Stomach (tissue), 9 donors: ENCODE measurements around the gene ATP5IF1. TPM values are rescaled to one million over a fixed set of nuclear protein-coding genes. Genes with fewer than 3 reads are reported as not detected.

ENCODE experiments used
- DNase-seq, 2 donors: peaks; one replicate each; pipeline versions ENCODE4 v3.0.0 to v3.0.0-alpha.2; 2013 to 2019
- H3K27ac ChIP-seq, 5 donors: fragments of 200-600 bp in 4 of 5; sonication (generic) in 4 of 5; one replicate each; pipeline ENCODE4 v1.5.1; 2013 to 2019; ENCODE audit warnings: mild to moderate bottlenecking in 1 of 5, moderate library complexity in 1 of 5
- H3K27me3 ChIP-seq, 3 donors: fragments of 200-600 bp; sonication (generic); one replicate each; pipeline ENCODE4 v1.5.1; 2017 to 2019; ENCODE audit warnings: mixed run types in 1 of 3
- H3K36me3 ChIP-seq, 4 donors: fragments of 200-600 bp; sonication (generic); 1 replicate in 3 of 4; 2 replicates in 1 of 4; pipeline ENCODE4 v1.5.1; 2016 to 2019
- H3K4me1 ChIP-seq, 4 donors: fragments of 200-600 bp; sonication (generic); one replicate each; pipeline ENCODE4 v1.5.1; 2016 to 2019
- H3K4me3 ChIP-seq, 4 donors: fragments of 200-600 bp; sonication (generic) in 3 of 4; one replicate each; pipeline ENCODE4 v1.5.1; 2016 to 2019; ENCODE audit warnings: mild to moderate bottlenecking in 1 of 4
- H3K9me3 ChIP-seq, 4 donors: fragments of 200-600 bp; sonication (generic); one replicate each; pipeline ENCODE4 v1.5.1; 2016 to 2019
- EP300 ChIP-seq: sonication (generic); formaldehyde crosslinking; IDR thresholded peaks from one replicate; pipeline ENCODE4 v1.6.1; 2017; ENCODE audit warnings: antibody characterized with exemption
- POLR2A ChIP-seq, 4 donors: fragments of 450-650 bp; IDR thresholded peaks; one replicate each; pipeline ENCODE4 v1.6.1; 2016; ENCODE audit warnings: antibody characterized with exemption in 4 of 4, control low read depth in 2 of 4, mild to moderate bottlenecking in 1 of 4, moderate library complexity in 1 of 4
- POLR2AphosphoS5 ChIP-seq, 3 donors: sonication (generic); formaldehyde crosslinking; IDR thresholded peaks; one replicate each; pipeline ENCODE4 v1.6.1; 2016; ENCODE audit warnings: antibody characterized with exemption in 3 of 3
- WGBS, 5 donors: extraction: QIAGEN DNeasy Blood & Tissue Kit in 3 of 5; methylation state at CpG; one replicate each; pipeline versions ENCODE4 v1.1.5 to v1.1.7; 2013 to 2018; 5-methylcytosine and 5-hydroxymethylcytosine counted together
- intact Hi-C: fragments of 100-400 bp; cut with DNase I; formaldehyde crosslinking; loops from one replicate; pipeline ENCODE4 v1.15.1; 2023; ENCODE audit warnings: low total_unique reads
- polyA plus RNA-seq, 3 donors: library from polyadenylated mRNA; stranded (reverse); fragments of 200-250 nt; gene quantifications; one replicate each; pipeline ENCODE4 v1.2.3, GENCODE V29; 2013
- total RNA-seq, 5 donors: library from RNA; depleted of rRNA; stranded (reverse); fragments of >200 nt; gene quantifications; one replicate each; pipeline versions ENCODE4 v1.1.0 to v1.2.3, GENCODE V29; 2014 to 2016
- TF ChIP-seq, protein P1 (sequence below), 7 experiments: fragments of 450-650 bp in 4 of 7; fragments of 200-600 bp in 3 of 7; sonication (generic) in 3 of 7; IDR thresholded peaks; one replicate each; pipeline ENCODE4 v1.5.1; 2016 to 2019; ENCODE audit warnings: antibody characterized with exemption in 7 of 7, control low read depth in 2 of 7, mild to moderate bottlenecking in 1 of 7
- donor health status: healthy with polysubstance abuse.
- donor health status: Bipolar disorder and iron deficiency.
- donor health status: healthy.

The ATP5IF1 gene
- total and polyA plus RNA-seq, 8 donors, result 146 to 559 (median 530) TPM

DNA sequence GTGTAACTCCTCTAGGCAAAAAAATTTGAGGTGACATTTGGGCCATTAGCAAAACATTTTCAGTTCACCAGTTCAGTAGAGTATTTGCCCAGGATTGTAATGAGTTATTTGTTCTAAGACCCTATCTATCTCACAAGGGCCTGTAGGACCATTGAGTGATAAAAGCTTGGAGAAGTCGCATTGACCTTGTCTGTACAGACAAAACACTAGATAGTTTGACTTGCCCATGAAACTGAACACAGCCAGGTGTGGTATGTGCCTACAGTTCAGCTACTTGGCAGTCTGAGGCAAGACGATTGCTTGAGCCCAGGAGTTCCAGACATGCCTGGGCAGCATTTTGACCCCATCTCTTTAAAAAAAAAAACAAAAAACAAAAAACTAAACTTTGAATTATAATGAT, 3.1 kb downstream of the ATP5IF1 start:
- TF ChIP-seq POLR2A (IDR thresholded peaks at IDR 0.05), result no peak
- TF ChIP-seq, protein P1, sequence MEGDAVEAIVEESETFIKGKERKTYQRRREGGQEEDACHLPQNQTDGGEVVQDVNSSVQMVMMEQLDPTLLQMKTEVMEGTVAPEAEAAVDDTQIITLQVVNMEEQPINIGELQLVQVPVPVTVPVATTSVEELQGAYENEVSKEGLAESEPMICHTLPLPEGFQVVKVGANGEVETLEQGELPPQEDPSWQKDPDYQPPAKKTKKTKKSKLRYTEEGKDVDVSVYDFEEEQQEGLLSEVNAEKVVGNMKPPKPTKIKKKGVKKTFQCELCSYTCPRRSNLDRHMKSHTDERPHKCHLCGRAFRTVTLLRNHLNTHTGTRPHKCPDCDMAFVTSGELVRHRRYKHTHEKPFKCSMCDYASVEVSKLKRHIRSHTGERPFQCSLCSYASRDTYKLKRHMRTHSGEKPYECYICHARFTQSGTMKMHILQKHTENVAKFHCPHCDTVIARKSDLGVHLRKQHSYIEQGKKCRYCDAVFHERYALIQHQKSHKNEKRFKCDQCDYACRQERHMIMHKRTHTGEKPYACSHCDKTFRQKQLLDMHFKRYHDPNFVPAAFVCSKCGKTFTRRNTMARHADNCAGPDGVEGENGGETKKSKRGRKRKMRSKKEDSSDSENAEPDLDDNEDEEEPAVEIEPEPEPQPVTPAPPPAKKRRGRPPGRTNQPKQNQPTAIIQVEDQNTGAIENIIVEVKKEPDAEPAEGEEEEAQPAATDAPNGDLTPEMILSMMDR (IDR thresholded peaks at IDR 0.05), result no peak
- TF ChIP-seq POLR2AphosphoS5 (IDR thresholded peaks at IDR 0.05), result no peak
- no peak for TF ChIP-seq EP300

DNA sequence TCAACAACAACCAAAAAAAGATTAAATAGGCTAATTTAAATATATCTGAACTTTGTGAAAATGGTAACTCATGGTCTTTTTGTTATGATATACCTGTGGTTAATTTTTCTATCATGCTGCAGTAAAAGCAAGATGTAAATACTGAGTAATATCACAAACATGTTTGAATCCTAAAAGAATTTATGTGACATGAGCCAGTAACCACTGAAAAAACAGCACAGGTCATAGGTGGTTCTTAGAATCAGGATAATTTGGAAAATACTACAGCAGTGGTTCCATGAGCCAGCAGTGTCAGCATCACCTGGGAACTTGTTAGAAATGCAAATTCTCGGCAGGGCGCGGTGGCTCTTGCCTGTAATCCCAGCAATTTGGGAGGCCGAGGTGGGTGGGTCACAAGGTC, 4.1 kb downstream of the ATP5IF1 start:
- TF ChIP-seq EP300 (no peak), POLR2AphosphoS5 (IDR thresholded peaks at IDR 0.05) (no peak), POLR2A (IDR thresholded peaks at IDR 0.05) (no peak)
- TF ChIP-seq, protein P1 (IDR thresholded peaks at IDR 0.05), result no peak
- H3K4me1 ChIP-seq, result peaks cover 25 to 60% (median 48%) of the 10 kb centered on the region in 4 donors
- no peak for DNase-seq
- intact Hi-C loops, result no loop called here
- no peak overlapping the region for H3K4me3 ChIP-seq
- H3K9me3 ChIP-seq, result no peaks in the 10 kb centered on the region
- H3K36me3 ChIP-seq, result peaks cover 0 to 14% (median 10%) of the 10 kb centered on the region in 4 donors
- WGBS, 5 donors, result 88 to 96% (median 93%) methylated on average over 4 of the region's 4 CpGs
- H3K27ac ChIP-seq, result no peak overlapping the region
- H3K27me3 ChIP-seq, result no peaks in the 10 kb centered on the region

More for the DNA sequence above, 3.1 kb downstream of the ATP5IF1 start:
- Histone ChIP-seq H3K27me3 (no peaks in the 10 kb centered on the region), H3K9me3 (no peaks in the 10 kb centered on the region), H3K27ac (no peak overlapping the region), H3K36me3 (peaks cover 0 to 14% (median 10%) of the 10 kb centered on the region in 4 donors), H3K4me1 (peaks cover 16 to 54% (median 40%) of the 10 kb centered on the region in 4 donors), H3K4me3 (no peak overlapping the region)
- no peak for DNase-seq
- WGBS, 5 donors, result 37 to 62% (median 50%) methylated on average over 2 of the region's 2 CpGs
- intact Hi-C loops, result no loop called here

DNA sequence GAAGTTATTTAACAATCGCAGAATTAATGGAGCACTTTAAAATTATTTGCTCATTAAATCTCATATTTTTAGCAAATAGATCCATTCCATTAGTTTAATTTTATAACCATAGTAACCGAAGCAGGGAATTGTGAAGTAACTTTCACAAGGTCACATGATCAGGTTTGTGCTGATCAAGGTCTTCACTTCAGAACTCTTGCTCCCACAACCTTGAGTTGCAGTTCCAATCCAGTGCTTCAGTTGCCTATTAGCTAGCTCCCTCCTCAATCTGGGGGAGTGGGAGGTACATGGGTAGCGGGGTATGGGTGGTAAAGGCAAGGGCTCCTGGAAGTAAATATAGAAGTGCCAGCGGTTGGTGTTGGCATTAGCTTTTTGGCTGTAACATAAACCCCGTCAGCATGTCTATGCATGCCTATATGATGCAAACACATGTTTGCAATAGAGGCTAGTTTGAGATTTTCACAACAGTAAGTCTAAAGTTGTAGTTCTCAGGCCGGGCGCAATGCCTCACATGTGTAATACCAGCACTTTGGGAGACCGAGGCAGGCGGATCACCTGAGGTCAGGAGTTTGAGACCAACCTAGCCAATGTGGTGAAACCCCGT, 5.8 kb downstream of the ATP5IF1 start:
- intact Hi-C loops, result no loop called here
- Histone ChIP-seq H3K9me3 (no peaks in the 10 kb centered on the region), H3K27me3 (no peaks in the 10 kb centered on the region), H3K27ac (no peak overlapping the region), H3K4me3 (no peak overlapping the region), H3K4me1 (peaks cover 20 to 65% (median 48%) of the 10 kb centered on the region in 4 donors), H3K36me3 (peaks cover 0 to 14% (median 10%) of the 10 kb centered on the region in 4 donors)
- no peak for TF ChIP-seq POLR2A (IDR thresholded peaks at IDR 0.05)
- TF ChIP-seq, protein P1 (IDR thresholded peaks at IDR 0.05), result no peak
- TF ChIP-seq EP300, result no peak
- TF ChIP-seq POLR2AphosphoS5 (IDR thresholded peaks at IDR 0.05), result no peak
- WGBS, 5 donors, result 90 to 98% (median 94%) methylated on average over 9 to 10 of the region's 10 CpGs
- no peak for DNase-seq

DNA sequence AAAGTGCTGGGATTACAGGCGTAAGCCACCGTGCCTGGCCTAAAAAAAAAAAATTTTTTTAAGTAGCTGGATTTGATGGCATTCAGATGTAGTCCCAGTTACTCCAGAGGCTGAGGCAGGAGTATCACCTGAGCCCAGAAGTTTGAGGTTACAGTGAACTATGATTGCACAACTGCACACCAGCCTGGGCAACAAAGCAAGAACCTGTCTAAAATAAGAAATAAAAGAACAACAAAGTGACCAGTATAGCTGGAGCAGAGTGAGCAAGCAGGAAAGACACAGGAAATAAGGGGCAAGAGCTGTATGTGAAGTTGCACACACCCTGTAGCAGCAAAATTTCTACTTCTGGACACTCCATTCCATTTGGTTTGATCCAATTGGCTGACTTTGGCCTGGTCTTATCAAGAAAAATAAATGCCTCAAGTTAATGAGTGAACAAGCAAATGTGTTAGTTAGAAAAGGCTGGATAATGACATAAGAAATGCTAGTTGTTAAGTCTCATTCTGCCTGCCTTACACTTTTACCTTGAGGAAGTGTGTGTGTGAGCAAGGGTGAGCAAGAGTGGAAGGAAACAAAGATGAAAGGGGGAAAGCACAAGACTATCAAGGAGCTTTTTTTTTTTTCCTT, 7.9 kb downstream of the ATP5IF1 start:
- 29 to 61% (median 43%) methylated on average over 2 of the region's 2 CpGs for WGBS, 5 donors

More for the DNA sequence above, 7.9 kb downstream of the ATP5IF1 start:
- H3K4me1 ChIP-seq, result peaks cover 23 to 62% (median 49%) of the 10 kb centered on the region in 4 donors
- H3K36me3 ChIP-seq, result peaks cover 0 to 5% (median 2%) of the 10 kb centered on the region in 4 donors
- H3K4me3 ChIP-seq, result no peak overlapping the region
- DNase-seq, result peak in 1 of 2 donors; percentile 77
- intact Hi-C loops, result no loop called here
- H3K27ac ChIP-seq, result peak overlapping the region; percentile 63 to 96 (median 85)
- TF ChIP-seq EP300, result no peak
- TF ChIP-seq POLR2A (IDR thresholded peaks at IDR 0.05), result no peak
- TF ChIP-seq POLR2AphosphoS5 (IDR thresholded peaks at IDR 0.05), result peak in 2 of 3 donors; percentile 19 to 28
- TF ChIP-seq, protein P1 (IDR thresholded peaks at IDR 0.05), result no peak
- H3K27me3 ChIP-seq, result no peaks in the 10 kb centered on the region
- H3K9me3 ChIP-seq, result no peaks in the 10 kb centered on the region
